Sigmoid colon (tissue), 4 donors: ENCODE results near the gene ZNF865.
A peak's percentile ranks its signal among the peaks of the same experiment; 100 is the strongest.

Experiments used
- CTCF ChIP-seq, 4 experiments: fragments of 450-650 bp in 3 of 4; fragments of 200-600 bp in 1 of 4; IDR thresholded peaks; one replicate each; pipeline ENCODE4 v1.5.1; 2016 to 2019; ENCODE audit warnings: antibody characterized with exemption in 4 of 4, mild to moderate bottlenecking in 3 of 4, moderate library complexity in 2 of 4
- POLR2AphosphoS5 ChIP-seq, 4 donors: sonication (generic); formaldehyde crosslinking; IDR thresholded peaks; one replicate each; pipeline ENCODE4 v1.6.1; 2017; ENCODE audit warnings: antibody characterized with exemption in 4 of 4

DNA sequence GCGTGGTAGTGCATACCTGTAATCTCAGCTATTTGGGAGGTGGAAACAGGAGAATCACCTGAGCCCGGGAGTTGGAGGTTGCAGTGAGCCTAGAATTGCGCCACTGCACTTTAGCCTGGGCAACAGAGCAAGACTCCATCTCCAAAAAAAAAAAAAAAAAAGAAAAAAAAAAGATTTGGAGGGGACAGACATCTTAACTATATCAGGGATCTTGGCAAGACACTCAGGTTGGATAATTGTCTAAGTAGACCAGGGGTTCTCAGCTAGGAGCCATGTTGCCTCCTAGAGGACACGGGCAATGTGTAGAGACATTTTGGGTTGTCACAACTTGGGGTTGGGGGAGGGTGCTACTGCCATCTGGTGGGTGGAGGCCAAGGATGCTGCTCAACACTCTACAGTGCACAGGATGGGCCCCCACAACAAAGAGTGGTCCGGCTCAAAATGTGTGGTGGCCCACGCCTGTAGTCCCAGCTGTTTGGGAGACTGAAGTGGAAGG is 33.5 kb downstream of the ZNF865 start:
- TF ChIP-seq POLR2AphosphoS5 (IDR thresholded peaks at IDR 0.05) (no peak), CTCF (IDR thresholded peaks at IDR 0.05) (peak in 1 of 4 experiments; percentile 33)
